Mesodermal cell (in vitro differentiated cells): Measurements from ENCODE around the gene COL4A2.
"Not testable (repeated sequence)": the region's sequence is repeated elsewhere in the genome, so short reads cannot be mapped to it uniquely, and the experiment has no call there.

Experiments
- H3K27ac ChIP-seq: 2 replicates; pipeline ENCODE4 v1.7.0; 2013; ENCODE audit warnings: mild to moderate bottlenecking, low read depth, low read length, moderate library complexity; ENCODE audit not compliant: severe bottlenecking
- H3K36me3 ChIP-seq: 2 replicates; pipeline ENCODE4 v1.7.1; 2013; ENCODE audit warnings: mild to moderate bottlenecking, low read length, moderate library complexity; ENCODE audit not compliant: control insufficient read depth, insufficient read depth
- H3K4me1 ChIP-seq: one replicate; pipeline ENCODE4 v1.7.1; 2013; ENCODE audit warnings: mild to moderate bottlenecking, low read length; ENCODE audit not compliant: insufficient read depth, control insufficient read depth, poor library complexity, severe bottlenecking
- H3K4me3 ChIP-seq: 2 replicates; pipeline ENCODE4 v1.7.0; 2013; ENCODE audit warnings: low read length, control low read depth, mild to moderate bottlenecking; ENCODE audit not compliant: insufficient read depth, poor library complexity, severe bottlenecking; ENCODE audit errors: extremely low read depth
- H3K9me3 ChIP-seq: 2 replicates; pipeline ENCODE4 v1.7.1; 2013; ENCODE audit warnings: mild to moderate bottlenecking, low read length, moderate library complexity; ENCODE audit not compliant: control insufficient read depth
- WGBS, 2 experiments: methylation state at CpG; one replicate each; pipeline ENCODE4 v1.1.5; 2013; ENCODE audit warnings: missing lambda C conversion rate in 2 of 2; ENCODE audit not compliant: insufficient coverage in 2 of 2; 5-methylcytosine and 5-hydroxymethylcytosine counted together

The COL4A2 gene

DNA sequence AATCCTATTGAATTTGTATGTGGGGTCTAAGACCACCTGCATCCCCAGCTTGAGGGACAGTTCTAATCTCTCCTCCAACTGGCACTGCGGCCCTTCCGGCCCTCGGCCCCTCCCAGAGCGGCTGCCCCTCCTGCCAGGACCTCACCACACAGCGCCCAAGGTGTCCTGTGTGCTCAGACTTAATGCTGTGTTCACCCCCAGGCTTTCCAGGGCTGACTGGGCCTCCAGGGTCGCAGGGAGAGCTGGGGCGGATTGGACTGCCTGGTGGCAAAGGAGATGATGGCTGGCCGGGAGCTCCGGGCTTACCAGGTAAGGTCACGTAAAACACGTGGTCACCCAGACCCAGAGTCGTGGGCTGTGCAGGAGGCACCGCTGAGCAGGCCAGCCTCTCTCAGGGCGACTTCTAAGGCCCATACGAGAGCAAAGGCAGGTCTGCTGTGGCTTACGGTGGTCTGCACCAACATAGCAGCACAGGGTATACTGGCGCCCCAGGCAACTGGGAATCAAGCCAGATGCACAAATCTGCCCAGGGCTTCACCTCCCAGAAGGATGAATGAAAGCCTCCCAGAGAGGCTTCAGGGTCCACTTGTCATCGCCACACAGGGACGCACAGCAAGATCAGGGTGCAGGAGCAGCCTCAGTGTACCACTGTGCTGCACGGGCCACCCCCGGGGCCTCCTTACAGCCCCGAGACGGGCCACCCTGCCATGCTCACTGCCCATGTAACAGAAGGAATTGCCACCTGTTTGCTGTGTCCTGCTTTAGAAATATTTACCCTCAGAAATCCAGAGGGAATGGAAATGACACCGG, 185.0 kb downstream of the COL4A2 start:
- no peaks in the 10 kb centered on the region for H3K9me3 ChIP-seq
- H3K27ac ChIP-seq: no peak overlapping the region
- no peak overlapping the region for H3K4me3 ChIP-seq
- peaks cover 100% of the 10 kb centered on the region for H3K36me3 ChIP-seq
- H3K4me1 ChIP-seq: peaks cover 11% of the 10 kb centered on the region
- 92 to 96% methylated on average over 22 to 23 of the region's 24 CpGs for WGBS, 2 experiments

- no peak overlapping the region for H3K27ac ChIP-seq
Measured at GRCh38 chr13:110492679-110493593, 185.9 kb downstream of the COL4A2 start.

GRCh38 chr13:110493613-110494012, 186.5 kb downstream of the COL4A2 start:
- Histone ChIP-seq H3K4me1 (peaks cover 6% of the 10 kb centered on the region), H3K36me3 (peaks cover 99% of the 10 kb centered on the region), H3K9me3 (no peaks in the 10 kb centered on the region), H3K27ac (no peak overlapping the region), H3K4me3 (no peak overlapping the region)
- 97 to 99% methylated on average over 9 of the region's 9 CpGs for WGBS, 2 experiments

More at GRCh38 chr13:110492679-110493593, 185.9 kb downstream of the COL4A2 start:
- Histone ChIP-seq H3K4me1 (peaks cover 4% of the 10 kb centered on the region), H3K9me3 (no peaks in the 10 kb centered on the region), H3K36me3 (peaks cover 99% of the 10 kb centered on the region), H3K4me3 (no peak overlapping the region)
- WGBS, 2 experiments: 96% methylated on average over 27 to 29 of the region's 30 CpGs

- 94% methylated on average over 2 of the region's 3 CpGs for WGBS, 2 experiments
- Histone ChIP-seq H3K4me3 (no peak overlapping the region), H3K36me3 (peaks cover 99% of the 10 kb centered on the region), H3K27ac (no peak overlapping the region), H3K9me3 (no peaks in the 10 kb centered on the region), H3K4me1 (peaks cover 8% of the 10 kb centered on the region)
Measured at GRCh38 chr13:110495376-110495775, 188.3 kb downstream of the COL4A2 start.

GRCh38 chr13:110495881-110496280, 188.8 kb downstream of the COL4A2 start:
- no peak overlapping the region for H3K4me3 ChIP-seq
- no peak overlapping the region for H3K27ac ChIP-seq
- H3K36me3 ChIP-seq: peaks cover 99% of the 10 kb centered on the region
- no peaks in the 10 kb centered on the region for H3K9me3 ChIP-seq
- peaks cover 8% of the 10 kb centered on the region for H3K4me1 ChIP-seq
- WGBS, 2 experiments: 88 to 100% methylated on average over 1 to 3 of the region's 3 CpGs

GRCh38 chr13:110496281-110496680, 189.2 kb downstream of the COL4A2 start:
- Histone ChIP-seq H3K36me3 (peaks cover 99% of the 10 kb centered on the region), H3K4me1 (peaks cover 8% of the 10 kb centered on the region), H3K9me3 (no peaks in the 10 kb centered on the region), H3K27ac (no peak overlapping the region), H3K4me3 (no peak overlapping the region)
- WGBS, 2 experiments: 97 to 100% methylated on average over 2 of the region's 3 CpGs

- H3K36me3 ChIP-seq: peaks cover 99% of the 10 kb centered on the region
- H3K9me3 ChIP-seq: no peaks in the 10 kb centered on the region
- H3K4me3 ChIP-seq: no peak overlapping the region
- WGBS, 2 experiments: 100% methylated on average over 1 to 2 of the region's 2 CpGs
- peaks cover 8% of the 10 kb centered on the region for H3K4me1 ChIP-seq
- no peak overlapping the region for H3K27ac ChIP-seq
Measured at GRCh38 chr13:110497003-110497402, 189.9 kb downstream of the COL4A2 start.

DNA sequence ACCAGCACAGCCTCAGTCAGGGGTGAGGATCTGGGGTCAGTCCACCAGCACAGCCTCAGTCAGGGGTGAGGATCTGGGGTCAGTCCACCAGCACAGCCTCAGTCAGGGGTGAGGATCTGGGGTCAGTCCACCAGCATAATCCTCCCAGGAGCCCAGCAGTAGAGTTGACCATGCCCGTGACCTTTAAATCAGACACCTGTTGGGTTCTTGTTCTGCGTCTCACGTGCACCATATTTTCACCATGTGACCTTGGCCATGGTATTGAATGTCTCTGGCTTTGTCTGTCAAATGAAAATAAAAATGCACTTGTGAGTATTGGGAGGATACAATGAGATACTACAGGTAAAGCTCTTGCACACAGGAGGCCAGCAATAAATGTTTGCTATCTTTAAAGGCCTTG, 190.8 kb downstream of the COL4A2 start:
- H3K27ac ChIP-seq, H3K9me3 ChIP-seq, H3K4me1 ChIP-seq, H3K4me3 ChIP-seq: not testable (repeated sequence)
- peaks cover 99% of the 10 kb centered on the region for H3K36me3 ChIP-seq
- 97 to 100% methylated on average over 1 to 3 of the region's 3 CpGs for WGBS, 2 experiments

GRCh38 chr13:110498327-110498726, 191.2 kb downstream of the COL4A2 start:
- H3K9me3 ChIP-seq: no peaks in the 10 kb centered on the region
- 93 to 98% methylated on average over 4 to 5 of the region's 5 CpGs for WGBS, 2 experiments
- peaks cover 8% of the 10 kb centered on the region for H3K4me1 ChIP-seq
- peaks cover 99% of the 10 kb centered on the region for H3K36me3 ChIP-seq
- H3K27ac ChIP-seq: no peak overlapping the region
- H3K4me3 ChIP-seq: no peak overlapping the region

DNA sequence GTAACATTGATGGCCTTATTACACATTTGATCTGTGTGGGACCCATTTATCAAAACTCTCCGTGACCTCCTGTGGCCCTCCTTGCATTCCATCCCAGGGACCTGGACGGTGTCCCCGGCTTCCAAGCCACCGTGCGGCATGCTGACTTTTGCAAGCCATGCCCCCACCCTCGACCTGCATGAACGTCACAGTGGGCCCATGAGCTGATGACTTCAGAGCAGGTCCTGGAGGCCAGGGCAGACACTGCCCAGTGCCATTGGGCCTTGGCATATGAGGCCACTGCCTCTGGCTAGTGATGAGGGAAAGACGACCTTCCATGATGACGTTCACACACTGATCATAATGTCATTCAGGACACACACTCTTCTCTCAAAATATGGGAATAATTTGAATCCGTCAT, 191.7 kb downstream of the COL4A2 start:
- Histone ChIP-seq H3K4me3 (no peak overlapping the region), H3K4me1 (peaks cover 8% of the 10 kb centered on the region), H3K9me3 (no peaks in the 10 kb centered on the region), H3K27ac (no peak overlapping the region), H3K36me3 (peaks cover 99% of the 10 kb centered on the region)
- WGBS, 2 experiments: 92 to 98% methylated on average over 10 of the region's 10 CpGs
